ENCODE measurements around the gene HOTAIR.

GRCh38 chr12:54006559-54007220, 31.9 kb upstream of the HOTAIR start:
- TF ChIP-seq POLR2AphosphoS5 (IDR thresholded peaks at IDR 0.05) = no peak
- TF ChIP-seq CTCF (IDR thresholded peaks at IDR 0.05) = no peak

Measured in upper lobe of left lung (tissue), 4 donors.